CD4-positive, alpha-beta T cell treated with Interferon gamma for 1 hour (primary cell): ENCODE results near the gene ADPRHL1.
"Not testable (repeated sequence)": the region's sequence is repeated elsewhere in the genome, so short reads cannot be mapped to it uniquely, and the experiment has no call there.

Source experiments
- DNase-seq: peaks from one replicate; pipeline ENCODE4 v3.0.0-alpha.2; 2020

The ADPRHL1 gene

DNA sequence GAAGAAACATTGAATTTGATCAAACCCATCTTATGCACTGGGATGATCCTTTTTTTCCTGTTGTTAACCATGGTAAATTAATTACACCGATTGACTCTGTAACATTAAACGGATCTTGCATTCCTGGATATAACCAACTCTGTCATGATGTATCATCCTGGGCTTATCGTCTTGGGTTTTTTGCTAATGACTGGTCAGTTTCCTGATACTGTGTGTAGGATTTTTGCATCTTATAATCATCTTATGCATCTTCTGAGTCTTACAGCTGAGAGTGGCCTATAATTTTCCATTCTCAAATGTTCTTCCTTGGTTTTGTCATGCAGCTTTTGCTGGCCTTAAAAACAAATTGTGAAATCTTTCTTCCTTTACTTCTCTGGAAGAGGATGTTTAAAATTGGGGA, 24.4 kb upstream of the ADPRHL1 start:
- DNase-seq: no peak

GRCh38 chr13:113476811-113477210, 23.5 kb upstream of the ADPRHL1 start:
- no peak for DNase-seq

- no peak for DNase-seq
These were observed 22.6 kb upstream of the ADPRHL1 start for GRCh38 chr13:113475911-113476310.

DNA sequence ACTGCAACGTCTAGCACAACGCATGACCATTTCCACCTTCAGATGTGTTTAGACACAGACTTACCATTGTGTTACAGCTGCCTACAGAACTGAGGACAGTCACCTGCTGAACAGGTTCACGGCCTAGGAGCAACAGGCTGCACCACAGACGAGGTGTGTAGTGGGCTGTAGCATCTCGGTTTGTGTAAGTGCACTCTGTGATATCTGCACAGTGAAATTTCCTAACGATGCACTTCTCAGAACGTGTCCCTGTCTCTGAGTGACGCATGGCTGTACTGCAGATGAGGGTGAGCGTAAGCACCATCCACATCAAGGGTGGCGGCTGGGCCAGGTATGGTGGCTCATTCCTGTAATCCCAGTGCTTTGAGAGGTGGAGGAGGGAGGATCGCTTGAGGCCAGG, 22.0 kb upstream of the ADPRHL1 start:
- no peak for DNase-seq

DNA sequence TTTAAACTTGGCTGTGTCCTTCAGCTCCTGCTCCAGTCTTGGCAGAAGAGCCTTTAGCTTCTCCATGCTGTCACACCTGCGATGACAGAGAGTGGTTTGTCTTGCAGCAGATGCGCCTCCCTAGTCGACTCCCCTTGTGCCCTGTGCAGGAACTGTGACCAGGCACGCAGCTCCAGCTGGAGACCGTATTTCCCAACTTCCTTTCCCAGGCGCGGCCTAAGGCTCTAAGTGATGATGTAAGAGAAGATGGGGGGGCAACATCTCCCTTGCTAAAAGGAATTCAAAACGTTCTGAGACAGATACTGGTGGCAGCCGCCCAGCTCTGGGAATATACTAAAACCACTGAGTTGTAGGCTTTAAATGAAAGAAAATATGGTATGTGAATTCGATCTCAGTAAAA, 20.9 kb upstream of the ADPRHL1 start:
- peak; percentile 29 for DNase-seq

GRCh38 chr13:113472355-113473025, 19.2 kb upstream of the ADPRHL1 start:
- DNase-seq: no peak

DNA sequence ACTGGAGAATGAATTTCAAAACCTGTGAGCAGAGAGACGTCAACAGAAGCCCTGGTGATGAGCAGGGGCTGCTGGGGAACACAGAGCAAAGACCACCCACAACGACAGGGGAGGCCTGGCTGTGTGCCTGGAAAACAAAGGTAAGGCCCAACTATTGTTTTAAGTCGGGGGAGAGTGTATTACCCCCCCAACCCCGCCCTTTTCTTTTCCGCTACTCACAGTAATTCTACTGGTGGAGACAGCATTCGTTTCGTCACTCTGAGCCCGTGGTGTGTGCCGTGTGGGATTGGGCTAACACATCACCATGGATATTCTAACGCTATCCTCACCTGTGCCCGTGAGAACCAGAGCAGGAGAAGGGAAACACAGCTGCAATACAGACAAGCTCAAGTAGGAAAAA, 18.6 kb upstream of the ADPRHL1 start:
- DNase-seq: no peak

GRCh38 chr13:113470635-113471163, 17.4 kb upstream of the ADPRHL1 start:
- DNase-seq: not testable (repeated sequence)

DNA sequence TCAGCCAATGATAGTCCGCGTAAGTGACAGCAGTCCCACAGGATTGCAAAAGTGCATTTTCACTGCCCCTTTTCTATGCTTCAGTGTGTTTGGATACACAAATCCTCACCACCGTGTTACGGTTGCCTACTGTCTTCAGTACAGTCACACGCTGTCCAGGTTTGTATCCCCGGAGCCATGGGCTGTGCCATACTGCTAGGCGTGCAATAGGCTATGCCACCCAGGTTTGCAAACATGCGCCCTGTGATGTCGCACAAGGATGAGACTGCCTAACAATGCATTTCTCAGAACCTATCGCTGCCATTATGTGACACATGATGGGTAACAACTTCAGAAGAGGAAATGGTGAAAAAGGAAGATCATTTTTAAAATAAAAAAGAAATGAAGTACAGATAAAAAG, 16.8 kb upstream of the ADPRHL1 start:
- DNase-seq: no peak

GRCh38 chr13:113469582-113469981, 16.3 kb upstream of the ADPRHL1 start:
- no peak for DNase-seq

GRCh38 chr13:113468472-113469201, 15.3 kb upstream of the ADPRHL1 start:
- DNase-seq: no peak

GRCh38 chr13:113468029-113468428, 14.7 kb upstream of the ADPRHL1 start:
- DNase-seq: no peak

DNA sequence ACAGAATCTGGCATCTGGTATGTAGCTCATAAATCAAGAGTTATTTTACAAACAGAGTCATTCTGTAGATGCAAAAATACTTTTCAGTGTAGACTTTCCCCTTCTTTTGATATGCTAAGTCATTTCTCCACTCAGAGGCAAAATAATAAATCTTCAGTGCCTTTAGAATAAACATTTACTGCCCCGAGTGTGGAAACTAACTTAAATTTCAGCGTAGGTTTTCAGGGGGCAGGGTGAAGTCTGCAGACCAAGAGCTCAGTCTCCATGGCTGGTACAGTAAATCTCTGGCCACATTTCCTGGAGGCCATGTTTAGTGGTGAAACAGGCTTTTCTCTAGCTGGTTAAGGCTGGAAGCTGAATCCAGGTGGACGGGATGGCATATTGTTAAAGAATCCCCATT, 13.1 kb upstream of the ADPRHL1 start:
- no peak for DNase-seq

DNA sequence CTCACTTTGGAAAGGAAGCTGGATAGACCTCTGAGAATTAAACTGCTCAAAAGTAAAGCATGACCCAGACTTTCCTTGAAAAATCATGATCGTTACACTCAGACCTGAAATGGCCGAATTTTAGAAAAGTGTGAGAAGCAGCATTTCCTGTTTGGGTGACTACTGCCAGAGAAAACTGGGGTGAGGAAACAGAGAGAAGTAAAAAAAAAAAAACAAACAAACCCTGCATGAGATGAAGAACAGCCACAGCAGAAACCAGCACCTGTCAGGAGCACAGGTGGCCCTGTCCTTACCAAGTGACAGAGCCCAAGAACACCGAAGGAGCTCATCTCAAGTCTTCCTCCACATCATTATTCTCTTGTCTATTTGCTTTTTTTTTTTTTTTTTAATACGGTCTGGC, 12.0 kb upstream of the ADPRHL1 start:
- no peak for DNase-seq

DNA sequence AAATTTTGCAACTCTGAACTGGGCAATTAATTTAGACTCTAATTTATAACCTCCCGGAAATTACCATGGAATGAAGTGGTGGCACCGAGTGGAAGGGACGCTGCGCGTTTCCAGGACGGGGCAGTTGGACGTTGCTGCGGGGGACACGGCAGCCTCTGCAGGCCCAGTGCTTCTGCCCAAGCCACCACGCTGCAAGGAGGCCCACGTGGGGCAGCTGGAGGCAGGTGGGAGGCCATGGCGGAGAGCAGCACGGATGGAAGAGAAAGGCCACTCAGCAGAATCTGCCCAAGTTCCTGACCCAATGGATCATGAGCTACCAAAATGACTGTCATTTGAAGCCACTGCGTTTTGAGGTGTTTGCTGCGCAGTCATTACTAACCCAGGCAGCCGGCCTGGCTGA, 11.2 kb upstream of the ADPRHL1 start:
- DNase-seq: no peak

- no peak for DNase-seq
These were observed 7.9 kb upstream of the ADPRHL1 start for GRCh38 chr13:113461022-113461751.

- no peak for DNase-seq
These were observed 7.3 kb upstream of the ADPRHL1 start for GRCh38 chr13:113460599-113460998.

- no peak for DNase-seq
These were observed 6.8 kb upstream of the ADPRHL1 start for GRCh38 chr13:113460064-113460555.

DNA sequence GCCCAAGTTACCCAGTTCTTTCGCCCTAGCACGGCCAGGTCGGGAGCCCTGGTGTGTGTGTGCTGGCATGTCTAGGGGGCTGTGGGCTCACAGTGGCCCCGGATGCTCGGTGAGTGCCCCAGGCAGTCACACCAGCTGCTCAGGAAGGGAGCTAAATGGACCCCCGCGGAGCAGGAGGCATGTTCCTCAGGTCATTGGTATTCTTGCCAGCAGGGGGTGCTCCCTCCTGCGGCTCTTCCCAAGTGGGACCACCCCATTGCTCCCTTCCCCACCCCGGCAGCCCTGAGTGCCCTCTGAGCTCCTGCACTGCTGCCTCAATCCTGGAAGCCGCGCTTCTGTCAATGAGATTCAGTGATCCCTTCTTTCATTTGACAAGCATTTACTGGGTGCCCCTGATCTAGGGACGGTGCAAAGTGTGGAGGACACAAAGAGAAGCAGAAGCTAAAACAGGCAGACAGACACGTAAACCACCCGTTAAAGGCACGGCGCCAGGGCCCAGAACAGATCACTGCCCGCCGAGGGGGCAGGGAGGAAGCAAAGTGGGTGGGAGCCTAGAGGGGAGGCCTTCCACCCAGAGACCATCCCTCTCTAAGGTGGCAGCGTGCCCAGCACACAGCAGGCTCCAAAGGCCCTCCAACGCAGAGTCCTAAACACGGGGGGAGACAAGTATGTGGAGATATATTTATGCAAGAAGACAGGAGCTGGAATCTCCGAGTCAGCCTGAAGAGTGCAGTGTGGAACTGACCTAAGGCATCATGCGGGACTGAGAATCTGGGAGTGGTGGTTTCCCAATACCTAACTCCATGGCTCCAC, 5.2 kb upstream of the ADPRHL1 start:
- no peak for DNase-seq

DNA sequence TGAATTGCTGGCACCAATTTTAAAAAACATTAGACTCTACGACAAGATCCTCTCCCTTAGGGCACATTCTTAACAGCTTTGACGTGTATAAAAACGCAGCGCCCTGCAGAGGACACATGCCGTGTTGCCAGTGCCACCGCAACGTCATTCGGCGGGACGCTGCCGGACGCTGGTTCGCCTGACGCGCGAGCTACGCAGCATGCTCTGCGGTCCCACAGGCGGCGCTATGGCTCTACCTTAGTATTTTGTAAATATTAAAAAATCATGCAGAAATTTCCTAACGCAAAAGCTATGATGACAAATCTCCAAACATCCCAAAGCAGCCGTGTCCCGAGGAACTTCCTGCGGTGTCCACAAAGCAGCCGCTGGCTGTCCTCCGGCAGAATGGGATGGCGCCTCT, 4.2 kb upstream of the ADPRHL1 start:
- DNase-seq: no peak

DNA sequence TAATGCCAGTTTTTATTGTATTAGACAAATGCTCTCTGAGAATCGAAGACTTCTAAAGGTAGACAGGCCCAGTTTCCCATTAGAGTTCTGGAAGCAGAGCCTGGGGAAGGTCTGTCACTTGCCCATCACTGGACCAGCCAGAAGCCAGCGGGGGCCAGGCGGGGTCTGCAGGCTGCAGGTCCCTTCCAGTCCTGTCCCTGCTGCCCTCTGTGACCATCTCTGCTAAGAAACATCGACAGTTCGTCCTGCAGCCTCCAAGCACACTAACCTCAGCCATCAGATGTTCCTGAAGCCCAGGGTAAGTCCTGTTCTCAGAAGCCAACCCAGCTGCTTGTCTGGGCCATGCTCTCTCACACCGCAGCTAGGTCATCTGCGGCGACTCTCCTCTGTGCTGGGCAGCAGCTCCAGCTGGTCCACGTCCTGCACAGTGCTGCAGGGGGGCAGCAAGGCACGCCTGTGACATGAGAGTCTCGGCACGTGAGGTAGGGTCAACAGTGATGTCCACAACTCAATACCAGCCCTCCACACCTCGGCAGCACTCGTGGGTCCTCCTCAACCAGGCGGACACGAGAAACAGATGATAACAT, 2.9 kb upstream of the ADPRHL1 start:
- no peak for DNase-seq

DNA sequence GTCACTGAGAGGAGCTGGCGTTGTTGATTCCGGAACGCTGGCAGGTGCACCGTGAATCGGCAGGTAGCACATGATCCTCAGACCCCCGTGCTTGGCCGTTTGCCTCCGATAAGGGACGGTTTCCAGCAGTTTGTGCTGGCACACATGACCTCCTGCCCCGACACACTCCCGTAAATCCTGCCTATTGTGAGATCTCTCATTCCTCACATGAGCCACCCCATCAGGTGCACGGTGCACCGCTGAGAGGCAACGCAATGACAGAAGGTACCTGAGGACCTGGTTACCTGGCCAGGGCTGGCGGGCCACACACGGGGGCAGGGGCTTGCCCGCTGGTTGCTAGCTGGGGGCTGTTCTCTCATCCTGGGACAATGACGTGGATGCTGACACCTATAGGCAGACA, 2.1 kb upstream of the ADPRHL1 start:
- DNase-seq: no peak
